Left lobe of liver (tissue), 2 donors: ENCODE results near the gene MAVS. TPM values are rescaled to one million over a fixed set of nuclear protein-coding genes. Genes with fewer than 3 reads are reported as not detected.
"Not testable (repeated sequence)": the region's sequence is repeated elsewhere in the genome, so short reads cannot be mapped to it uniquely, and the experiment has no call there.

Experiments
- ATAC-seq: fragments of 200-7000 bp; cut with Tn5 transposase; one replicate; pipeline ENCODE4 v1.9.1; 2020; ENCODE audit warnings: mild to moderate bottlenecking, moderate library complexity
- DNase-seq: peaks from one replicate; pipeline ENCODE4 v3.0.0-alpha.2; 2020; ENCODE audit warnings: low spot score
- total RNA-seq: library from RNA; stranded (reverse); gene quantifications from one replicate; pipeline ENCODE4 v1.2.1, GENCODE V29; 2021
- donor health status: DM: no; HTN: no; CAD: no; lungs with moderate emphysema.
- donor health status: DM: no; HTN: yes; CAD: no.

Gene MAVS
- total RNA-seq, 1 donor from 2014 or later: 21.9 TPM

- DNase-seq: no peak
- ATAC-seq: no peak
Measured at GRCh38 chr20:3814928-3815495, 31.6 kb upstream of the MAVS start.

- no peak for DNase-seq
- ATAC-seq: no peak
Measured at GRCh38 chr20:3815703-3816315, 30.8 kb upstream of the MAVS start.

DNA sequence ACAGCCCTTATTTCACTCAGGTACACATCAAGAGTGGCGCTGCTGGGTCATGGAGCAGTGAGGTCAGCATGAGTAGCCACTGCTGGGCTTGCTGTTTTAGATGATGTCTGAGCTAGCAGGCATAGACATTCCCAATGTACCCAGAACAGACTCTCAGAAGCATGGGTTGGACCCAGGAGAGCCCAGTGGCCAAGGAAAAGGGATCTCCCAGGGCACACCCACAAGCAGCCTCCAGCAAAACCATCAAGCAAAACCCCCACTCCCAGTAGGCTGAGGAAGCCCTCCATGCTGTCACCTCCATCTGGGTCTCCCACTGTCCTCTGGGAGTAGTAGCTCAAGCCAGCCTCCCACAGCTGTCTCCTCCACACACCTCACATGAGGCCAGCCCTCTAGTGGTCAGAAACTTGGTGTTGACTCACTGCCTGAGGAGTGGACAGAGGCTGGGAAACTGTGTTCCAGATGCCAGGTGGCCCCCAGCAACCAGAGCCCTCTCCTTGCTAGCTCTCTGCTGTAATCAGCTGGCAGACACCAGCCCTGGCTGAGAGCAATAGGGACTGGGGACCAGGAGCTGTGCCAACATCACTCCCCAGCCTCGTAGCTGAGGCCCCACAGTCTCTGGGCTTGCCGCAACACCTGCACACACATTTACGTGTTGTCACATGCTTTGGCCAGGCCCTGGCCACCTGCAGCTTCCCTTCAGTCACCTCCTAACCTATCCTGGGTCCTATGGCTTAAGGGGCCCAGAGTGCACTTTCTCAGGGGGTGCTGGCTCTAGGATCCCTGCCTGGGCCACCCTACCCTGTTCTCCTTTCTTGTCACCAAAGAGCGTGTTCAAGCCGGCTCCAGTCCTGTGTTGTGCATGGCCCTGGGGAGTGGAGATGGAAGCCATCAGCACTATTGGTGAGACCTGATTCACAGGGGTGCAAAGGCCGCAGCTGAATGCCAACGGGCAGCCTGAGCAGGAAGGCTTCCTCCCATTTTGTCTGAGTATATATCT, 28.2 kb upstream of the MAVS start:
- DNase-seq (peak; percentile 76), ATAC-seq (peak; percentile 63)

DNA sequence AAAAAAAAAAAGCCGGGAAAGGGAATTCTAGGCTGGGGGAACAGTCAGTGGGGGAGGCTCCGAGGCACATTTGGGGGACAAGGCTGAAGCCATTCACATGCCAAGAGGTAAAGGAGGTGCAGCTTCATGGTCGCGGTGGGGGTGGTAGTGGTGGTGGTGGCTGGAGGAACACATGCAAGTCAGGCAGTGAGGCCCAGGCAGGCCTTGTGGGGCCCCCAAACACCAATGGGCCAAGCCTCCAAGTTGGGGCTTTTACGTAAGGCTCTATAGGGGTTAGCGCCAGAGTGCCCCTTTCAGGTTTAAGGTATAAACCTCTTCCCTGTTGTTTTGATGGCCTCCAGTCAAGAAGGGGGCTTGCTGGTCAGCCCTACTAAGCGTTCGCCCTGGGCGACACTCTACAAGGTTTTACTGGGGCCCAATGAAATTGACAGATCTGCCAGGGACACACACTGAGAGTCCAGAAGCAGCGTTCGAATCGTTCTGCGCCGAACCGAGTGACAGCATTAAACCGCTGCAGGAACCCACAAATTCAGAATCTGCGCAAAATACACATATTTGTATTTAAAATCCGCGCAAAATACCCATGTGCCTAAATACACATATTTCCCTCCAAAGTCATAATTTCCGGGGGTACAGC, 27.1 kb upstream of the MAVS start:
- DNase-seq (no peak), ATAC-seq (no peak)

GRCh38 chr20:3820048-3820900, 26.4 kb upstream of the MAVS start, which contains the start of gene AP5S1:
Gene AP5S1 (plus strand): TSS chr20:3820547. CDS start chr20:3822118, 1,571 bp downstream.
- ATAC-seq (peak; percentile 87), DNase-seq (peak; percentile 98)

- ATAC-seq (no peak), DNase-seq (no peak)
Measured at GRCh38 chr20:3820901-3821727, 25.5 kb upstream of the MAVS start.

GRCh38 chr20:3821996-3822395, 24.6 kb upstream of the MAVS start:
- ATAC-seq: no peak

DNA sequence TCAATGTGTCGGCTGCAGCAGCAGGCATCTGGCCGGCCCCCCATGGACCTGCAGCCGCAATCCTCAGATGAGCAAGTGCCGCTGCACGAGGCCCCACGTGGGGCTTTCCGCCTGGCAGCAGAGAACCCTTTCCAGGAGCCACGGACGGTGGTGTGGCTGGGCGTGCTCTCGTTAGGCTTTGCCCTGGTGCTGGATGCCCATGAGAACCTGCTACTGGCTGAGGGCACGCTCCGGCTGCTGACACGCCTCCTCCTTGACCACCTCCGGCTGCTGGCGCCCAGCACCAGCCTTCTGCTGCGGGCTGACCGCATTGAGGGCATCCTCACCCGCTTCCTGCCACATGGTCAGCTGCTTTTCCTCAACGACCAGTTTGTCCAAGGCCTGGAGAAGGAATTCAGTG, 22.8 kb upstream of the MAVS start:
- DNase-seq (no peak), ATAC-seq (no peak)

More at GRCh38 chr20:3821996-3822395, 24.6 kb upstream of the MAVS start:
- no peak for DNase-seq

GRCh38 chr20:3825526-3825925, 21.1 kb upstream of the MAVS start:
- DNase-seq (no peak), ATAC-seq (no peak)

DNA sequence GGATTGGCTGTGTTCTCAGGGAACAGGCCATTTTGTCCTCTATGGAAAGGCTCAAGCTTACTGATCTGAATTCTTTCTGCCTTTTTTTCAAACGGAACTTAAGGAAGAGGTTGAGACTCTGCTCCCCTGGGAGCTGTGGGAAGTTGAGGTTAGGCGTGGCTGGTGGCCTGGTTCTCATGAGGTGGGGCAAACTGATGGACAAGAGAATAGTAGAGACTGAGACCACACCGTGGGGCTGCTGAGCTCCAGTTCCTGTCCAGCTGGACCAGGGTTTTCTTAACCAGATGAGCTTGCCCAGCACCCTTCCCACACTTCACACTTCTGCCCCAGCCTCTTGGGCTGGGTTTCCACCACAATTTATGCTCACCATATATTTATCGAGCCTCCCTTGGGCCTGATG, 20.2 kb upstream of the MAVS start:
- ATAC-seq (no peak), DNase-seq (no peak)

DNA sequence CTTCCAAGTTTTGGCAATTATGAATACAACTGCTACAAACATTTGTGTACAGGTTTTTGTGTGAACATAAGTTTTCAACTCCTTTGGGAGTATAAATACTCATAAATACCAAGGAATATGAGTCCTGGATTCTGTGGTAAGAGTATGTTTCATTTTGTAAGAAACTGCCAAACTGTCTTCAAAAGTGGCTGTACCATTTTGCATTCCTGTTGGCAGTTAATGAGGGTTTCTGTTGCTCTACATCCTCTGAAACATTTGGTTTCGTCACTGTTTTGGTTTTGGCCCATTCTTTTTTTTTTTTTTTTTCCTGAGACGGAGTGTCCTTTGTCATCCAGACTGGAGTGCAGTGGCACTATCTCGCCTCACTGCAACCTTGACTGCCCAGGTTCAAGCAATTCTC, 17.8 kb upstream of the MAVS start:
- DNase-seq (no peak), ATAC-seq (no peak)

DNA sequence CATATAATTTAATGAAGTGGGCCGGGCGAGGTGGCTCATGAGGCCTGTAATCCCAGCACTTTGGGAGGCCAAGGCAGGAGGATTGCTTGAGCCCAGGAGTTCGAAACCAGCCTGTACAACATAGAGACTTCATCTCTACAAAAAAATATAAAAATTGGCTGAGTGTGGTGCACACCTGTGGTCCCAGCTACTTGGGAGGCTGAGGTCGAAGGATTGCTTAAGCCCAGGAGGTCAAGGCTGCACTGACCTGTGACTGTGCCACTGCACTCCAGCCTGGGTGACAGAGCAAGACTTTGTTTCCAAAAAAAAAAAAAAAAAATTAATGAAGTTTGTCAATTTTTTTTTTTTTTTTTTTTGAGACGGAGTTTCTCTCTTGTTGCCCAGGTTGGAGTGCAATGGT, 16.7 kb upstream of the MAVS start:
- ATAC-seq, DNase-seq: not testable (repeated sequence)

DNA sequence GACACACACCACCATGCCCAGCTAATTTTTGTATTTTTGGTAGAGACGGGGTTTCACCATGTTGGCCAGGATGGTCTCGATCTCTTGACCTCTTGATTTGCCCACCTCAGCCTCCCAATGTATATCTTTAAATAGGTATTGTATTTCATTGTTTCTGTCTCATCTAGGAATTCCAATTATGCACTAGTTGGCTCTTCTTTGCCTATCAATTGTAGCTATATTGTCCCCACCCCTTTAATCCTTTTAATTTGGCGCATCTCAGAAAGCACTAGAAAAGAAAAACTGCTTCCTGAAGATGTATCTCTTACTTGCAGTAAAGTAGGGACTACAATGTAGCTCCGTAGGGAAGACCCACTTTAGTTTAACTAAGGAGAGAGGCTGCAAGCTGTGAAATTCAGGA, 10.5 kb upstream of the MAVS start:
- ATAC-seq (no peak), DNase-seq (no peak)

DNA sequence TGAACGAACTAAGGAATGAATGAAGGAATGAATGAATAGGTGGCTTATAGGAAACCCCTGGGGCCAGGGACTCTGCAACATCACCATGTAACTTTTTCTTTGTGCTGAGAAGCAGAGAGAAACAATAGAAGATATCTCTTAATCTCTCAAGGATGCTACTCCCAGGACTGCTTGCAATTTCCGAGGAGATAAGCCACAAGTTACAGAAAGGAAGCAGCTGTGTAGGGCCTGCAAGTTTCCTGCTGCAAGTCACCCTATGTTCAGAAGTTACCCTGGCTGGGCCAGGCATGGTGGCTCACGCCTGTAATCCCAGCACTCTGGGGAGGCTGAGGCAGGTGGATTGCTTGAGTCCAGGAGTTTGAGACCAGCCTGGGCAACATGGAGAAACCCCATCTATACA, 7.3 kb upstream of the MAVS start:
- DNase-seq: no peak
- ATAC-seq: peak; percentile 35

GRCh38 chr20:3840201-3840600, 6.4 kb upstream of the MAVS start:
- DNase-seq, ATAC-seq: not testable (repeated sequence)

DNA sequence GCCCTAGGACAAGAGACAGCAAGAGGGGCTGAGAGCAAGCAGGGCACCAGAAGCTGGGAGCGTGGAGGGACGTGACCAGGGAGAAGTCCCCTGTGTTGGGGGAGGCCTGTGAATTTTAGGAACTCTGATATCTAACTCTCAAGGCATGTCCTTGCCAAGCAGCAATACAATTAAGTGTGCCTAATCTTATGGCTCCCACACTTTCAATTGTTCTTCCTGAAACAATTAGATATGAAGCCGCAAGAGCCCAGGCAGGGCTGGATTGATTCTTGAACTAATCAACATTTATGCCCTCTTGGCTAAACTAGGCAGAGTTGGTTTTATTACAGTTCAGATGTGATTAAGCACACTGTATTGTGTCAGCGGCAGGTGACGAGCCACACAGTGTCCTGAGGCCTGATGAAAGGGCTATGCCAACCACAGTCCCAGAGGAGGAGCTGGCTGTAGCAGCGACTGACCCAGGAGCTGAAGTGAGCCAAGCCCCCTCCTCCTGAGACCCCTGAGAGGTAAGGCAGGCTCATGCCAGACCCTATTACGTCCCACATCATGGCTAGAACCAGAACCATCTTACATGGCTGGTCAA, 4.2 kb upstream of the MAVS start:
- ATAC-seq: no peak

DNA sequence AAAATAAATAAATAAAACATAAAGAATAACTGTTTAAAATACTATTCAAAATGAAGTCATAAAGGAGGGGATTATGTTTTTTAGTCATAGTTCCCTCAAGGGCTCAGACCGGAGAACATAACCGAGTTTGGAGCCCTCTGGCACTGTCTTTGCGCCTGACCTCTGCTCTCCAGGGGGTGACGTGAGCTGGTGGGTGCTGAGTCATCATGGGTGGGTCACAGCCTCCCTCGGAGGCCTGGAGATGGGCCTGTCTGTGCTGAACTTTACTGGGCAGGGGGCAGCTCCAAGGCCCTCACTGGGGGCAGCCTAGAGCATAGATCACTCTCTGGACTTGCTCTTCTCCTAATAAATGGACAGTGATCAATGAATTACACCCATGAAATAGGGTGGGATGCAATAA, 3.1 kb upstream of the MAVS start:
- no peak for ATAC-seq

More for the DNA sequence above, 4.2 kb upstream of the MAVS start:
- DNase-seq: no peak

GRCh38 chr20:3843990-3844619, 2.5 kb upstream of the MAVS start:
- not testable (repeated sequence) for DNase-seq, ATAC-seq

More for the DNA sequence above, 3.1 kb upstream of the MAVS start:
- DNase-seq: no peak
